ENCODE measurements around the gene RGS6. TPM values are rescaled to one million over a fixed set of nuclear protein-coding genes. Genes with fewer than 3 reads are reported as not detected.

Gene RGS6
- total RNA-seq, 2 experiments from 2014 or later, result not detected

GRCh38 chr14:72609205-72609916 is 677.1 kb downstream of the RGS6 start:
- CTCF ChIA-PET, result no interaction called here
- TF ChIP-seq CTCF (IDR thresholded peaks at IDR 0.05), result no peak
- ATAC-seq (no peak), DNase-seq (no peak)
- intact Hi-C loops (cut with micrococcal nuclease), result no loop called here
- Mint-ChIP-seq H3K4me3 (no peak overlapping the region), H3K27me3 (peaks cover 5% of the 10 kb centered on the region), H3K4me1 (ENCODE audit: low read depth) (no peaks in the 10 kb centered on the region), H3K9me3 (no peaks in the 10 kb centered on the region), H3K36me3 (ENCODE audit: low read depth) (no peaks in the 10 kb centered on the region), H3K27ac (no peak overlapping the region)
- POLR2A ChIA-PET, result no interaction called here

- Mint-ChIP-seq H3K36me3 (ENCODE audit: low read depth) (no peaks in the 10 kb centered on the region), H3K4me1 (ENCODE audit: low read depth) (no peaks in the 10 kb centered on the region), H3K27ac (no peak overlapping the region), H3K9me3 (no peaks in the 10 kb centered on the region), H3K4me3 (no peak overlapping the region), H3K27me3 (peaks cover 5% of the 10 kb centered on the region)
- intact Hi-C loops (cut with micrococcal nuclease), result no loop called here
- ChIA-PET CTCF (no interaction called here), POLR2A (interaction anchor here (0.6 kb wide), 1 partner anchor 53 kb away, joined by 3 read pairs; no protein-coding TSS in a partner anchor)
- TF ChIP-seq CTCF (IDR thresholded peaks at IDR 0.05), result no peak
- ATAC-seq, result no peak
- no peak for DNase-seq
Measured at GRCh38 chr14:72610096-72610830, 678.0 kb downstream of the RGS6 start.

GRCh38 chr14:72610831-72611200 is 678.6 kb downstream of the RGS6 start:
- no peak overlapping the region for H3K4me3 Mint-ChIP-seq
- TF ChIP-seq CTCF (IDR thresholded peaks at IDR 0.05), result no peak
- DNase-seq (no peak), ATAC-seq (no peak)
- no peak overlapping the region for H3K27ac Mint-ChIP-seq
- no peaks in the 10 kb centered on the region for H3K9me3 Mint-ChIP-seq
- intact Hi-C loops (cut with micrococcal nuclease), result no loop called here
- CTCF ChIA-PET, result no interaction called here
- H3K27me3 Mint-ChIP-seq, result peaks cover 5% of the 10 kb centered on the region
- H3K4me1 Mint-ChIP-seq (ENCODE audit: low read depth), result no peaks in the 10 kb centered on the region
- H3K36me3 Mint-ChIP-seq (ENCODE audit: low read depth), result no peaks in the 10 kb centered on the region
- POLR2A ChIA-PET, result interaction anchor here (0.6 kb wide), 1 partner anchor 53 kb away, joined by 3 read pairs; no protein-coding TSS in a partner anchor

- no peak overlapping the region for H3K27ac Mint-ChIP-seq
- DNase-seq (no peak), ATAC-seq (no peak)
- intact Hi-C loops (cut with micrococcal nuclease), result no loop called here
- POLR2A ChIA-PET, result no interaction called here
- peaks cover 5% of the 10 kb centered on the region for H3K27me3 Mint-ChIP-seq
- no peaks in the 10 kb centered on the region for H3K9me3 Mint-ChIP-seq
- no peaks in the 10 kb centered on the region for H3K4me1 Mint-ChIP-seq (ENCODE audit: low read depth)
- no peak overlapping the region for H3K4me3 Mint-ChIP-seq
- no peaks in the 10 kb centered on the region for H3K36me3 Mint-ChIP-seq (ENCODE audit: low read depth)
- CTCF ChIA-PET, result no interaction called here
- no peak for TF ChIP-seq CTCF (IDR thresholded peaks at IDR 0.05)
Measured at GRCh38 chr14:72611506-72611905, 679.3 kb downstream of the RGS6 start.

GRCh38 chr14:72612041-72612440 is 679.8 kb downstream of the RGS6 start:
- no peaks in the 10 kb centered on the region for H3K9me3 Mint-ChIP-seq
- POLR2A ChIA-PET, result no interaction called here
- no peak overlapping the region for H3K27ac Mint-ChIP-seq
- H3K4me3 Mint-ChIP-seq, result no peak overlapping the region
- H3K27me3 Mint-ChIP-seq, result peaks cover 5% of the 10 kb centered on the region
- no peak for TF ChIP-seq CTCF (IDR thresholded peaks at IDR 0.05)
- H3K36me3 Mint-ChIP-seq (ENCODE audit: low read depth), result no peaks in the 10 kb centered on the region
- intact Hi-C loops (cut with micrococcal nuclease), result no loop called here
- no peak for ATAC-seq
- no peaks in the 10 kb centered on the region for H3K4me1 Mint-ChIP-seq (ENCODE audit: low read depth)
- no peak for DNase-seq
- CTCF ChIA-PET, result no interaction called here

All from activated CD8-positive, alpha-beta T cell treated with anti-CD3 and anti-CD28 coated beads for 36 hours (primary cell).